DMS79 (cell line): ENCODE results near the gene PJVK.
A peak's percentile ranks its signal among the peaks of the same experiment; 100 is the strongest.
"Not testable (repeated sequence)": the region's sequence is repeated elsewhere in the genome, so short reads cannot be mapped to it uniquely, and the experiment has no call there.

Experiments used
- DNase-seq: peaks from one replicate; lab custom pipeline; 2025; lab: John Stamatoyannopoulos, UW

The PJVK gene

DNA sequence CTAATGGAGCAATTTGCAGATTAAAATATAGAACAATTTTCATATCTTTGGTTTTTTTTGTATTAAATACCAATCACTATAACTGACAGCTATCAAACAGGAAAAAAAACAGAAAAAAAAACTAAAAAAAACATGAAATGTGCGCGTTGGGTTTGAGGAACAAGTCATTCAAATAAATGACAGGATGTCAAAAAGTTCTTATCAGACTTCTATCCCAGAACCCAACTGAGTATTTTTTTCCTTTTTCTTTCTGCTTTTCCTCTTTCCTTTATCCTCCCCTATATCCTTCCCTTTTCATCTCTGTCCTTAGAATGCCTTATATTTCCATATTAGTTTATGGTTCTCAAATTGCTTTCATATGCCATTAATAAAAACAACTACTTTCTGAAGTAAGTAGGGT lies 14.5 kb upstream of the PJVK start:
- no peak for DNase-seq

DNA sequence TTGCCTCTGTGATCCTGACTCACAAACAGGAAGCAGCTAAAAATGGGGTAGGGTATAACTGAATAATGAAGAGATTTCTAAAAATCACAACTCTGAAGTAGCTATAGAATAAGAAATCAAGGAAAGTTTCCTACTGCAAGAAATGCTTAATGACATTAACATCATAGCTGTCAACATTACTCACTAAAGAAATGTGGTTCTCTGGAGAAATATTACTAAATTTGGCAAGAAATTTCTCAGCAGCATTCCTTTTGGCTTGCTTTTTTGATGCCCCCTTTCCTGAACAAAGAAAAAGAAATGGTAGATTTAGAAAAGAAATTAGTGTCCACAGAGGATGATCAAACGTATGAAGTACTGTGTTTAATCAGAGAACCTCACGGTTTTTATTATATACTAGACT lies 9.8 kb upstream of the PJVK start:
- no peak for DNase-seq

DNA sequence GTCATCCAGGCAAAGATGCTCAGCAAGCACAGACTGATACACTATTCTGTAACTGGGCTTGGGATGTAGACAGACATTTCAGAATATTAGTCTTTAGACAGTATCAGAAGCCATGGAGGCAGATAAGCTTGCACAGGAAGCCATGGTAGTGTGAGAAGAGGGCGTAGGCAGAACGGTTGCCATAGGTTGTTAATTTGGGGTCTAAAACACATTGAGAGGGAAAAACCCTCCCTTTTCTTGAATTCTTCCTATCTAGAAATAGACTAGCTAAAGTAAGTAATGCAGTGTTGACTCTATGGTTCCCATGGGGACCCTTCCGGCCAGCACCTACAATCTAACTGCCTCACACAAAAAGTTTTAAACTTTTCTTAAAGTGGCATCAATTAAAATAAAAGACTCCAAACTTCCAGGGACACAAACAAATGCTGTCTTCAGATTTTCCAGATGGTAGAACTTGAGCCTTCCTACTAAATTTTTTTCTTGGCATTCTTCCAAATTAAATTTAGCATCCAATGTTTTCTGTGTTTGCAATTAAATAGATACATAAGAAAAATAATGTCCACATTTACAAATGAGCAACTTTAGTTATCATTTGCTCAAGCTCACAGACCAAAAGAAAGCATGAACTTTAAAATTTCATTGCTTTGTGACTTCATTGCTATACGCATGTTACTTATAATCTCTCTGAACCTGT lies 2.1 kb upstream of the PJVK start:
- DNase-seq: no peak

DNA sequence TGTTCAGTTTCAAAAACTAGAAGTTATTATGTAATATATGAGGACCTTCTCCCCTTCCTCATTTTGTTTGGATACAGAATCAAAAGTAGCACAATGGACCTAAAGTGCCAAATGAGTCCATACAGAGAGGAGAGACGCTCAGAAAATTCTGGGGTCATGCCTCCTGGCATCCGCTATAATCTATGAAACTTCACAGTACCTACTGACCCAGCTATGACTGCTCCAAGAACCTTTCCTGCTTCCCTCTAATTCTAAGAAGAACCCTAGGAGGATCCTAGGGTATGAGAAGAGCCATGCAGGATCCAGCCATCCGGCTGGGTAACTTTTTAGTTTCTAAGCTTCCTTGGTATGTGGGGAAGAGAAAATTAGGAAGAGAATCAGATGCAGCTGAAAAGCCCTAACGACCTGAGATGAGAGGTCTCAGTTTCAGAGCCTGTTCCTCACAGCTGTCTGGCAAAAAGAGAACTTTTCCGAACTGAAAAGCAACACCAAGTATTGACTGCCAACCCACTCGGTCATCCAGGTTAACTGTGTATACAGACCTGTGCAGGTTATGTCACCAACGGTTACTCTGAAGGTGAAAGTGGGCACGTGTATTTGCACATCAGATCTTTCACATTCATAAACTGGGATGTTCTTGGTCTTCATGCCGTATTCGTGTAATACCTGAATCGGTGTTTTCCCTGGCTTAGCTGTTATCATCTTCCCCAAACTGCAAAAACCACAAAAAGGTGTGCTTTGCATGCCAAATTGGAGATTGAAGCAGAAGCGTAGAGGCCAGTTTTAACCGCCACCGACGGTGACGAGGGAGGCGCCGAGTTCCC lies 1.3 kb upstream of the PJVK start:
- no peak for DNase-seq

DNA sequence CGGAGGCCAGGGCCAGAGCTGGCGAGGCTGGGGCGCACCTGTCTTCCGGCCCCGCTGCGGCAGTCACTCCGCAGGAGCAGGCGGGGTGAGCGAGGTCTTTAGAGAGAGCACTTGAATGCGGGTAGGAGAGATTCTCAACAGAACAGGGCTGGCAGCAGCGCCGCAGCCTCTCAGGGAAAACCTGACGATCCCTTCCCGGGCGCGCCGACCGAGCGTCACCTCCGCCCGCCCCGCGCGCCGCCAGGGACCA lies 729 bp upstream of the PJVK start:
- peak; percentile 77 for DNase-seq

DNA sequence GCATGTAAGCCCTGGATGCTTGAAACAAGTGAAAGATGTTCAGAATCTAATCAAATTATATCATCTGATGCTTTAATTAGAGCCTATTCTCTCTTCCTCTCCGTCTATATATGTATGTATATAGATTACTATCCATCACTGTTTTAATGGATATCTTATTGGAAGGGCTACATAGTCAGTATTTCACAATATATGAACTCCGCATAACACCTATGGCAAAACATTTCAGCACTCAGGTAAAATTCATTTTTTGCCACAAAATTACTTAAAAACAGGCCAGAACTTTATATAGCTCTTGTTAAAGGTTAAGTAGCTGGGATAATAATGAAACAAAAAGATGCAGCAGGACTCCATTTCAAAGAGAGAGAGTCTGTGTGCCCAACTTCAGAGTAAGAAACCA lies 1.2 kb downstream of the PJVK start:
- no peak for DNase-seq

DNA sequence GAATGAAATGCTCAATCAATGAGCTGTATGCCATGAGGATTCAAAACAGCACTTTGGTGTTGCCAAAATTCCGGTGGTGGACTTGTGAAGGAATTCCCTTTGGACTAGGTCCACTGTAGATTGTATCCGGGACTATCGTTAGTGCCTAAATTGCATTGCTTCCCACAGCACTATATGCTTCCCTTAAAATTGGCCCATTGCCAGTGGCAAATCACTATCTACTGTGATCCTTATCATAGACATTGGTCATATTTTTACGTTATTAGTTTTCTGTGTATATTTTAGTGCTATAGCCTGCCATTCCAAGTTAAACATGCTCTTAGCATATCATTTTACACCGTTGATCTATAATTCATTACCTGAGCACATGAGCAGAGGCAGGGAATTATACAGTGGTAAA lies 1.7 kb downstream of the PJVK start:
- DNase-seq: no peak

DNA sequence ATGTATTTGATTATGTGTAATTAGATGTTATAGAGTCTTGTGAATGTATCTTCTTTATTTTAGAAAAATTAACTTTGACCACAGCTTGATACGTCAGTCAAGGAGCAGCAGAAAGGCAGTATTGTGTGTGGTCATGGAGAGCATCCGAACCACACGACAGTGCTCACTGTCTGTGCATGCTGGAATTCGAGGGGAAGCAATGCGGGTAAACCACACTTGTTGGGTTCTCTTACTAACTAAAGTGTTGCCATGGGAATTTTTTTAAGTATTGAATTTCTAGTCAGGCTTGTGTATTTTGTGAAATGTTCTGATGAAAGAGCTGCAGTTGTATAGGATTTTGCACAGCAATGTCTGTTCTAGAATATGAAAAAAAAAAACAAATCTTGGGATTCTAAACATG lies 4.8 kb downstream of the PJVK start:
- no peak for DNase-seq

DNA sequence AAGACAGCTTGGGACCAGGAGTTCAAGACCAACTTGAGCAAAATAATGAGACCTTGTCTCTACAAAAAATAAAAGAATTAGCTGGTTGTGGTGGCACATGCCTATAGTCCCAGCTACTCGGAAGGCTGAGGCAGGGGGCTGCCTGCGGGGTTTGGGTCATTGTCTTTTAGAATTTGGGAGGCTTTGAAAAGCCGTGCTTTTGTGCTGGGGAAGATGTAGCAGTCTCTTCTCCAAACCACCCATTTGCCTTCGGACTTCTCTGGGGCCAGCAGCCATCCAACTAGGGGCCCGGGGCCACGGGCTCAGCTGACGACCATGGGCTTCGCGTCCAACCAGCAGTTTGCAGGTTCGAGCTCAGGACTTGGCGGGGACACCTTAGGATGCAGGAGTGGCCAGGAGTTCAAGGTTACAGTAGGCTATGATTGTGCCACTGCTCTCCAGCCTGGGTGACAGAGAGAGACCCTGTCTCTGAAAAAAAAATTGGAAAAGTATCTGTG lies 6.3 kb downstream of the PJVK start:
- DNase-seq: no peak

DNA sequence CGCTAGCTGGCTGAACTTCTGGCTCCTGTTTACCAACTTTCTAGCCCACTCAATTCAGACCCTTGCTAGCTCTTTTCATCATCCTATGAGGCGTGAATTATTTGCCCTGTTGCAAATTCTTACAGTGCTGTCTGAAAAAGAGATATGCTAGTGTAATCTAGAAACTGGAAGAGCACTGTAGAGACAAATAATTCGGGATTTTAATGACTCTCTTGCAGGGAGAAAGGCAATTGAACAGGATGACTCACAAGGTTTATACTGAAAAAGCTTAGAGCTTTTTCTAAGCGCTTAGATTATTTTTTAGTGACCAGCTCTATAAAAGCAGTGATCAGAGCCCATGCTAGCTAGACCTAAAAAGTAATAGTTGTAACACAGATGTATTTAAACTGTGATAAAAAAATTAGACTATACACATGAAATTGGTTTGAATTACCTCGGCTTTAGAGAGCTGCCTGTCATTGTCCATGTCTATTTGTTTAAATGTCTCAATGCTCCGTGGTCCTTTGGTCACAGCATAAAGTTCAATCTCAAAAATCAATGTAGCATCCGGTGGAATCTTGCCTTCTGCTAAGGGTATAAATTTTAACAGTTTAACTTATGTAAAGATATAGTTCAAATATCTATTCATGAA lies 18.2 kb downstream of the PJVK start:
- no peak for DNase-seq

DNA sequence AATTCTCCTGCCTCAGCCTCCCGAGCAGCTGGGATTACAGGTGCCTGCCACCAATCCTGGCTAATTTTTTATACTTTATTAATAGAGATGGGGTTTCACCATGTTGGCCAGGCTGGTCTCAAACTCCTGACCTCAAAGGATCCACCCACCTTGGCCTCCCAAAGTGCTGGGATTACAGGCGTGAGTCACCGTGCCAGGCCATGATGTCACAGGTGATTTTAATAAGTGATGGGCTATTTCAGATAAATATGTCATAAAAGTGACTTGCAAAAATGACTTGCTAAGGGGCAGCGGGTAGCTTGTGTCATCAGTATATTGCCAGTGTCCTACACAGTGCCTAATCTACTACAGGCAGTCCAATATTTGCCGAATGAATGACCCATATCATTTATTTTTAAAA lies 20.1 kb downstream of the PJVK start:
- DNase-seq: not testable (repeated sequence)

DNA sequence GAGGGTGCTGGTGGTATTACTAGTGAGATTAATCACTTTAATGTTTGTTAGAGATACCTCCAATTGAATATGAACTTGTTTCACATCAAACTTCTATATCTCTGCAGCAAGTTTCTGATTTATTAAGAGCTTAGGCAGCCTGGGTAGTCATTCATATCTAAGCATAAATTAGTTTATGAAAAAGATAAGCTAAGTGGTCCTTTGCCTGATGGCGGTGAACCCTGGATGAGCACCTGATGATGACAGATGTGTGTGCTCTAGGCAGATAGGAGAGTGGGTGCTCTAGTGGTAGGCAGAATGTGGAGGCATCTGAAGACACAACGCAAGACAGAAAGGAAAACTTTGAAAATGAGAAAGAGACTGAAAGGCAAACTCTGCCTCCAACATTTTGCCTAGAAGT lies 22.2 kb downstream of the PJVK start:
- no peak for DNase-seq

DNA sequence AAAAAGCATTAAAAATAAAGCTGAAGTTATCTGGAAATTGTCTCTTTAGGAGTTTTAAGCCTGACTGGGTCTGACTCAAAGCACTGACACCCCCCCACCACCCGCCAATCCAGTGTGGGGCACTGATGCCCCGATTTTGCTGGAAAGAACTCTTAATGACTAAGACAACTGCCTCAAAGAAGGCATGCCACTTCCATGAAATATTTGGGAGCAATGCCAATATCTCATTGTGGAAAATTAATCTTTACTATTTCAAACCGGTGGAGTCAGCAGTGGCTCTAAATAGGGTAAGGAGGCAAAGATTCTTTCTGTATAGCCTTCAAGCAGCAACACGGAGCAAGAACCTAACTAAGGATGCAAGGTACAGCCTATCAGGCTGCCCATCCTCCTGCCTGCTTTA lies 22.8 kb downstream of the PJVK start:
- no peak for DNase-seq

DNA sequence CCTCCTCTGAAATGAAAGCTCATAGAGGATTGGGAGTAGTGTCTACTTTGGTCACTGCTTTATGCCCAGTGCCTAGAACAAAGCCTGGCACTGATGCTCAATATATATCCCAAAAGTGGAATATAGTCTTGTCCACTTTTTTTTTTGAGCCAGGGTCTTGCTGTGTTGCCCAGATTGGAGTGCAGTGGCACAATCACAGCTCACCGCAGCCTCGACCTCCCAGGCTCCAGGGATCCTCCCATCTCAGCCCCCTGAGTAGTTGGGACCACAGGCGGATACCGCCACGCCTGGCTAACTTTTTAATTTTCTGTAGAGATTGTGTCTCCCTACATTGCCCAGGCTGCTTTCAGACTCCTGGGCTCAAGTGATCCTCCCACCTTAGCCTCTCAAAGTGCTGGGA lies 23.4 kb downstream of the PJVK start:
- DNase-seq: no peak

DNA sequence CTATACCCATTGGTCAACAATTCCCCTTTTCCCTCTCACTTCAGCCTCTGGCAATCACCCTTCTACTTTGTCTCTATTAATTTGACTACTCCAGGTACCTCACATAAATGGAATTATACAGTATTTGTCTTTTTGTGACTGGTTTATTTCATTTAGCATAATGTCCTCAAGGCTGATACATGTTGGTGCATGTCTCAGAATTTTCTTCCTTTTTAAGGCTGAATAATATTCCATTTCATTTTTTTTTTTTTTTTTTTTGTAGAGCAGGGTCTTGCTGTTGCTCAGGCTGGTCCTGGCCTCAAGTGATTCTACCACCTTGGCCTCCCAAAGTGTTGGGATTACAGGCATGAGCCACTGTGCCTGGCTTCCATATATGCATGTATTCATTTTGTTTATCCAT lies 25.3 kb downstream of the PJVK start:
- no peak for DNase-seq

DNA sequence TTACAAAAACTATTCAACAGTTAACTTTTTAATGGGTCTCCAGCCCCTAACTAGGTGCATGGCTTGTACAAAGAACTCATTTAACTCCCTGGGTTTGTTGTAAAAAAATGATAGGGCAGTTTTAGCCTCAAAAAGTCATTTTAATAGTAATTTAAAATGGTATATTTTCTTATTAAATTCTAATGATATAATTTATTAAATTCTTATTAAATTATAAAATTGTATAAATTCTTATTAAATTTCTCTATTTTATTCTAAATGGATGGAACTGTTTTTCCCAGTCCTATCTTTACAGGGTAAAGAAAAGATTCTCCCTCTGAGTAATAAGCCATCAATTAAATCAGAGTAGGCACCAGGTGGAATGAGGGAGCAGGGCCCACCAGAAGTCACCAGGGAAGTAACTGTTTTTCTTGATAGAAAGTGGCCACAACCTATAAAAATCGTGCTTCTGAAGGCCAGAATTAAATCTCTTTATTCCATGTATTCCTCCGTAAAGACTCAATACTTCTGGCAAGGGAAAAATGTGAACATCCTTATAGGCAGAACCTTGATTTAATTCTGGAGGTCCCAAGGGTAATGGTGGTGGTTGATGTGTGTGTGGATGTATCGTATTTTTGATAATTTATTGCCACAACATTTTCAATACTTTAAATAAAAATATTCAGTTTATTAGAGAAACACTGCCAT lies 26.4 kb downstream of the PJVK start:
- DNase-seq: no peak

DNA sequence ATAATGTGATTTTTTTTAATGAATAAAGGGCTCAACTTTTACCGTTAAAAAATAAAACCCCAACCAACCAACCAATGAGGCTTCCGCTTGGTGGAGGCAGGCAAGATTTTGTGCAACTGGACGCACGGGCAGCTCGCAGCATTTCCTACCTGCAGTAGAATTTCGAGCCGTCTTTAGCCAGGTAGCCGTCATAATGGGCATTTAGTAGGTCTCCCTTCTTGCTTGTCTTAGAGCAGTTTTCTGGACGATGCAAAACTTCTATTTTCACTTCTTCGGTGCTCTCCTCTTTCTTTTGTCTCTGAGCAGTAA lies 26.9 kb downstream of the PJVK start:
- peak; percentile 18 for DNase-seq

DNA sequence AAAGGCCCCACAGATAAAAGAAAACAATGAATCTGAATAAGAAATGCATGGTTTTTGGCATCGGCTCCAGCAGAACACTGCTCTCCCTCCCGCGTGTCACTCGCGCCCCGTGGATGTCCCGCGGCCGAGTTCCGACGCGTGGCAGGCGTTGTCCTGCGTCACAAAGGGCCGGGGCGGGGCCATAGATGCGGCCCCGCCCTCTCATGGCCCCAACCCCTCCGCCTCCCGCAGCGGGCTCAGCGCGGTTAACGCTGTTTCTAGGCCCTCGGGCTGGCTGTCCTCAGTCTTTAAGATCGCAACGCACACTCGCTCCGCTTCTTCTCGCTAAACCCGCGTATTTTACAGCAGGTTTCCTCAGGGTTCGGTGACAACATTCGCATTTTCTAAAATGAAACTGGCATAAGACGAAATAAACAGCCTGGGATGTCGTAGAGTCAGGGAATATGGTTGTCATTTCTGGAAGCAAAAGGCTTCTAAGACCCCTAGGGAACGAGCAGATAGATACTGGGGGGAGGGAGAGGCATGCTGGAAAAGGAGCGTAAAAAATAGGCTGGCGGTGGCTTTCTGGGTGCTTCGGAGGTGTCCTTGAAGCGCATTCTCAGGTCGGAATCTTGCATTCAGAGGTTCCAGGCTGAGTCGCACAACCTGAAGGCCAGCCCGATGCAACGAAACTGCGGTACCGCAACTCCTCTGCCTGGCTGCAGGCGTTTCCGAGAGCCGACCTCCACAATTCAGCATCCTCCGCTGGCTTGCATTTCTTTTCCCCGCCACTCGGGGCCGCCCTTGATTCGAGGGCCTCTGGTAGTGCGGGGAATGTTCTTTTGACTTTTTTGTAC lies 27.5 kb downstream of the PJVK start, which contains the start of gene FKBP7:
Gene FKBP7 (minus strand): TSS at position 162 of the 836 bp plus-strand sequence. CDS start 101 bp downstream, at position 61.
- DNase-seq: peak; percentile 64

DNA sequence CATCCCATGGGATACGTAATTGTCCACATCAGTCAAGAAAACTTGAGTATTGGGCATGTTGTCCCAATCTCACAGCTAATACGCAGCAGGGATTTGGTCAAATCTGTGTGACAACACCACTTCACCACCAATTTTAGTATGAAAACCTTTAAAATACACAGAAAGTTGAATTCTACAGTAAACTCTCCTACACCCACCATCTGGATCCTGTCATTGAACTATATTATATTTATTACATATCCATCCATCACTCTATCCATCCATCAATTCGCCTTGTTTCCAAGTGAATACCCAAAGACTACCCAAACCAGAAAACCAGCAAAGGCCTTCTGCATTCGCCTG lies 28.1 kb downstream of the PJVK start:
- no peak for DNase-seq

DNA sequence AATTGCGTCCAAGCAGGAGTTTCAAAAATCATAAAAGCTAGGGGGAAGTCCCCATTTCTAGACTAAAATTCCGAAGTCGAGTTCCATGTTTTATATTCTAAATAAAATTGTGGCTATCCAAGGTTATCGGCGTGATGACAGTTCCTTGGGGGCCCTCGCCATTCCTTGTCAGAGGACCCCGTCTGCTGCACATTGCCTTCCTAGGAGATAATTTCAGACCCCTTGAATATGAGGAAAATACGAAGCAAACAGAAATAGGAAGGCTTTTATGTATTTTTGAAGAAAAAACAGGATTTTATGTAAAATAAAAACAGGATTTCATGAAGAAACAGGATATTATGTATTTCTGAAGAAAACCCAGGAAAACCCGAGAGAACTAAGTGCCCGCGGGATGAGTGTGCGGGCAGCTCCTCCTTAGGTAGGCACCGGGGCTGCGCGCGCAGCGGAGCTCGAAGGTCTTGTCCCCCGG lies 28.6 kb downstream of the PJVK start:
- DNase-seq: no peak

DNA sequence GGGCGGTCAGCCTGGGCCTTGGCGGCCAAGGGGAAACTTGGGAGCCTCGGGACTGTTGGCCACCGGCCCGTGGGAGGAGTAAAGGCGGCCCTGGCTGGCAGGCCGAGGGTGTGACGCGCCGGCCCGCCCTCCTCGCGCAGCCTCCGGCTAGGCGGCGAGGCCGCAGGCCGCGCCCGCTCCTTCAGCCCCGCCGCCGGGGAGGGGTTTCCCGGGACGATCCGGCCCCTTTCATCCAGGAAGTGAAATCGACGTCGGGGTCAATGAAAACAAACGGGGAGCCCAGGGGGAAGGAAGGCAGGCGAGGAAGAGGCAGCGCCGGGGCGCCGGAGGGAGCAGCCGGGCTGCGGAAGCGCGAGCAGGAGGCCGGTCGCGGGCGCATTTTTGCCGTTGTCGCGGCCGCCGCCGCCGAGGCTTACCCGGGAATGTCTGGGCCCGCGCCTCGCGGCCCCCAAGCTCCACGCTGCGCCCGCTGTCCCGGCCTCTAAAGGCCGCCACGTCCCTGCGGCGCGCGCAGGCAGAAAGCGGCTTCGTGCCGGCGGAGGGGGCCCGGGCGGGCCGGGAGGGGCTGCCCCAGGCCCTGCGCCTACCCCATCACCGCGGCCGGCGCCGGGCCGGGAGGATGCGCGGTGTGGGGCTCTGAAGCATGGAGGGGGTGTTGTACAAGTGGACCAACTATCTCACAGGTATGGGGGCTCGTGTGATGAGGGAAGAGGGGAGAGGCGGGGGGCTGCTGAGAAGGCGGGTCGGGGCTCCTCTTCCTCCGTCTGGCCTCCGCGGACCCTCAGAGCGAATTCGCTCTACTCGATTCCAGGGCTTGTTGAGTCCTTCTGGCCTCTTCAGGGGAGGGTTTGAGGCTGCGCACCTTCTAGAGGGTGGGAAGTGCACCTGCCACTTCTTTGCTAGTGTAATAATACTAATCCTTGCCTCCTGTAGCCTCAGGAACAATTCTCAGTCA lies 29.3 kb downstream of the PJVK start, which contains the start of gene PLEKHA3:
Gene PLEKHA3 (plus strand): TSS at position 231 of the 955 bp plus-strand sequence. CDS start 413 bp downstream, at position 644.
- peak; percentile 84 for DNase-seq
